Measurements from ENCODE around the gene PLEKHH2. TPM values are rescaled to one million over a fixed set of nuclear protein-coding genes. Genes with fewer than 3 reads are reported as not detected.

Gene PLEKHH2
- total and polyA plus RNA-seq, 12 donors: 0.23 to 3.1 (median 1.2) TPM

- peak in 2 of 8 donors; percentile 31 to 38 for ATAC-seq
- intact Hi-C loops (cut with DNase I): no loop called here
- no peak overlapping the region for H3K4me3 ChIP-seq
- DNase-seq: no peak
- 65 to 72% methylated on average over 8 of the region's 8 CpGs for WGBS, 2 donors
- no peak overlapping the region for H3K27ac ChIP-seq
- H3K4me1 ChIP-seq: no peaks in the 10 kb centered on the region
- H3K36me3 ChIP-seq: peaks cover 0 to 10% (median 0%) of the 10 kb centered on the region in 9 donors
- no peak for TF ChIP-seq CTCF (IDR thresholded peaks at IDR 0.05)
- H3K9me3 ChIP-seq: no peaks in the 10 kb centered on the region
- no peaks in the 10 kb centered on the region for H3K27me3 ChIP-seq
Measured at GRCh38 chr2:43737097-43737854, 100.2 kb downstream of the PLEKHH2 start.

- no peaks in the 10 kb centered on the region for H3K9me3 ChIP-seq
- H3K27me3 ChIP-seq: no peaks in the 10 kb centered on the region
- peaks cover 0 to 14% (median 0%) of the 10 kb centered on the region in 9 donors for H3K36me3 ChIP-seq
- no peak overlapping the region for H3K27ac ChIP-seq
- ATAC-seq (no peak), DNase-seq (no peak)
- intact Hi-C loops (cut with DNase I): no loop called here
- no peak for TF ChIP-seq CTCF (IDR thresholded peaks at IDR 0.05)
- no peaks in the 10 kb centered on the region for H3K4me1 ChIP-seq
- WGBS, 2 donors: 74 to 78% methylated on average over 2 of the region's 2 CpGs
- no peak overlapping the region for H3K4me3 ChIP-seq
Measured at GRCh38 chr2:43737855-43738254, 100.8 kb downstream of the PLEKHH2 start.

GRCh38 chr2:43738257-43738656, 101.2 kb downstream of the PLEKHH2 start:
- DNase-seq: no peak
- H3K27ac ChIP-seq: no peak overlapping the region
- ATAC-seq: no peak

GRCh38 chr2:43743706-43744105, 106.6 kb downstream of the PLEKHH2 start:
- no peak for TF ChIP-seq CTCF (IDR thresholded peaks at IDR 0.05)
- WGBS, 2 donors: 70 to 75% methylated on average over 5 of the region's 5 CpGs
- Histone ChIP-seq H3K27me3 (no peaks in the 10 kb centered on the region), H3K4me3 (no peak overlapping the region), H3K27ac (no peak overlapping the region), H3K4me1 (peaks cover 0 to 3% (median 0%) of the 10 kb centered on the region in 9 donors), H3K9me3 (no peaks in the 10 kb centered on the region), H3K36me3 (peaks cover 0 to 29% (median 0%) of the 10 kb centered on the region in 9 donors)
- no peak for ATAC-seq
- intact Hi-C loops (cut with DNase I): no loop called here
- DNase-seq: no peak

More at GRCh38 chr2:43738257-43738656, 101.2 kb downstream of the PLEKHH2 start:
- H3K9me3 ChIP-seq: no peaks in the 10 kb centered on the region
- TF ChIP-seq CTCF (IDR thresholded peaks at IDR 0.05): no peak
- 88 to 96% methylated on average over 2 of the region's 2 CpGs for WGBS, 2 donors
- H3K36me3 ChIP-seq: peaks cover 0 to 18% (median 0%) of the 10 kb centered on the region in 9 donors
- no peaks in the 10 kb centered on the region for H3K4me1 ChIP-seq
- H3K4me3 ChIP-seq: no peak overlapping the region
- intact Hi-C loops (cut with DNase I): no loop called here
- no peaks in the 10 kb centered on the region for H3K27me3 ChIP-seq
